GM18858 (cell line): Measurements from ENCODE around the gene KCNMA1.

Source experiments
- ATAC-seq: cut with Tn5 transposase; IDR thresholded peaks from one replicate; pipeline ENCODE4 v1.9.1; 2021; ENCODE audit not compliant: unreplicated experiment

Gene KCNMA1

DNA sequence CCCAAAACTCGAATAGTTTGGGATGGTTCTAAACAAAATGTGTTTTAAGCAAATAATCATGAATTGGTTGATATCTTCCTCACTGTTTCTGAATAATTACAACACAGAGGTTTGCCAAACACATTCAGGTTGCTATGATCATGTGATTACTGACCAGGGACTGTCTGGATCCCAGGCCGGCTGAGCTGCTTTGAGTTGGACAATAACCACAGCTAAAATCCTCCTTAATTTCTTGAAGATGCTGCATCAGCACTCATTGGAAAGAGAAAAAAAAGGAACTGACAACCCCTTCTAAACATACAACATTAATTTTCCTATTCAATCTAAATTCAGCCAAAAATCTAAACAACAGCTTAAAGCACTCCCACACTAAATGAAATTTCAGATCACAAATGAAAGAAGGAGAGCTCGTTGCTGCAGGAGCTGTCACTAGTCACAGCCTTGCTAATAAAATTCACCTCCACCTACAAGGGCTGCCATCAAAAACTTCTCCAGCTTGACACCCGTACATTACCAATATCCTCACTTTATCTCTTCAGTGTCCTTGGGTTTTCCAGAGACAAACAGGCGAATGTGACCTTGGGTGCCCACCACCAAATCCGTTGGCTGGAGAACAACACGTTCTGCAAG is 560.2 kb downstream of the KCNMA1 start:
- ATAC-seq: no peak

- ATAC-seq: no peak
Observed at GRCh38 chr10:77075926-77076325, 561.7 kb downstream of the KCNMA1 start.

GRCh38 chr10:77074104-77074624 is 563.4 kb downstream of the KCNMA1 start:
- ATAC-seq: no peak

GRCh38 chr10:77073663-77073960 is 564.0 kb downstream of the KCNMA1 start:
- ATAC-seq: no peak

DNA sequence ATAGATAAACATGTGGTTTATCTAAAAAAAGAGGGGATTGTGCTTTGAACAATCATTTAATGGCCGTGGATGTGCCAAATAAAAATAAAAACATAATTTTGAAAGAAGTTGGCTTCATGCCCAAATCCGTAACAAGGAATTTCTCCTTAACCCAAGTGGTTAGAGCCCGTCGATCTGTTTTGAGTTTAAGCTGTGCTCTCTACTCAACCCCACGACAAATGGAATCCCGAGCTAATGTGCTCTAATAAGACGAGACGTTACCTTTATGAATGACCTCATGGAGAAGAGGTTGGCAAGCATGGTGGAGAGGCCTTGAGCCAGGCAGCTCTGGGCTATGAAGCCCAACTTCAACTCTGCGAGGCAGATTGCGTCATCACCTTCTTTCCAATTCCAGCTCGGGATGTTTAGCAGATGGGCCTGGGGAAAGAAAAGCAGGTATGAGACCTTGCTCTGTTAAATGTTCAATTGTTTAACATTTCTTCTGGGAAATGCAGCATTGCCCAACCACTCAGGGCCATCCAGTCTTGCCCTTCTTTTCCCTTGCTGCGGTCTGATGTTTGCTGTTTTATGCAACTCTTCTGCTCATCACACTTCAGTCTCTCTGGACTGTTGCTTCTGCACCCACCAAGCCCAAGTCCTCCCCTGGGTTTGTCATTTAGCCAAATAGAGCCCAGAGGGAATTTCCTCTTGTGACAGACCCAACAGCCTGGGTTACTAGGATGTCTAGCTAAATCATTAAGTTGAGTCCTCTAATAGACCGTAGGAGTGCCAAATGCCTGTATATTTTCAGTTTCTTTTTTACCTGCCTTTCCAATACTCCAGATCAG is 564.6 kb downstream of the KCNMA1 start:
- ATAC-seq: no peak

DNA sequence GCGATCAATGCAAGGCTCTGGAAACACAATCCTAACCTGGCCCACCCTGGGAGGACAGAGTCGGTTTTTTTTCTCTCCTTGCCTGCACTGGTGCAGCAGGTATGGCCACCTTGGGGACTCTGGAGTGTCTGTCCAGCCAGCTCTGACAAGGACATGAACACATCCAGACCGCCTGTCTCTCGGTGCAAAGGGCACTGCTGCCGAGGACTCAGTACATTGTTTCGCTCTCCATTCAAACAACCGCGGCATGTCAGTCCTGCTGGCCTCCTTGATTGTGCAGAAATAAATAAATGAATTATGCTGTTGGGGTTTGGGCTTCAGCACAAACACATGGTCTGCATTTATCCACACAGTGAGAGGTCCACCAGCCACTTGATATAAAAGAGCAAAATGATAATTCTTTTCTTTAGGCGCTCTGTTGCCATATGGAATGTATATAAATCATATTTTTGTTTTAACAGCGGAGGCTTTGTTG is 565.2 kb downstream of the KCNMA1 start:
- ATAC-seq: no peak

GRCh38 chr10:77071956-77072355 is 565.7 kb downstream of the KCNMA1 start:
- no peak for ATAC-seq

DNA sequence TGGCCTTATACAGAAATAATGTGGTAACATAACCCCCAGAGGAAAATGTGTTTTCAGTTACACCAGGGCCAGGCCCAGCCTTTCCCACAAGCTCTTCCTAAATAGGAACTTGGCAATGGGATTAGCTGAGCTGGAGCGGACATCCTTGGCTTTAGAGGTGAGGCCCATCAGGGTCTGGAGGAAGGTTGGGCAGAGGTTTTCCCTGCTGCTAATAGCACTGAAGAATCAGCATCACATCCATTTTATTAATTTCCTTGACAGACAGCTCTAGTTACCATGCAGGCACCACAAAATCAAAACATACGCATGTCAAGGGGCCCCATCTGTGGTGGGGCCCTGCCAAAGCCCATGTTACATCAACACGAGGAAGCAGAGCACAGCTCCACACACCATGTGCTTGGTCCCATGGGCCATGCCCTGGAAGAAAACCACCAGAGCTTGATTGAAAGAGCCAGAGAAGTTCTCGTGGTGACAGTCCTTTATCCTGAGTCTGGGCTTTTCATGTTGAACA is 566.6 kb downstream of the KCNMA1 start:
- no peak for ATAC-seq

DNA sequence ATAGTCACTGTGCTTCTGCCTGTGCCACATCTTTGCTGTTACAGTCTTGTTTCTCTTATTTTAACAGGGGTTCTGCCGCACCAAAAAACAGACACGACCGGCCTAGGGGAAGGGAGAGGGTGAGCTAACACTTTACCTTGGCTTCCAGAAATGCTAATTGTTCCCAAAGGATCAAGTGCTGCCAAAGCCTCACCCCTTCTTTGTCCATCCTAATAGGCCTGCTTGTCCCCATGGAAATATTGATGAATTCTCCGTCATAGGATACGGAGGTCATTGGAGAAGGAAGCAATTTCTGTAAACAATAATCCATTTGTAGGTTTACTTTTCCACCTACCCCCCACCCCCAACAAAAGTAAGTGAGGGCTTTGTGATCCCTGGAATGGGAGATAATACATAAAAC is 567.3 kb downstream of the KCNMA1 start:
- ATAC-seq: no peak

GRCh38 chr10:77068969-77069368 is 568.6 kb downstream of the KCNMA1 start:
- no peak for ATAC-seq

DNA sequence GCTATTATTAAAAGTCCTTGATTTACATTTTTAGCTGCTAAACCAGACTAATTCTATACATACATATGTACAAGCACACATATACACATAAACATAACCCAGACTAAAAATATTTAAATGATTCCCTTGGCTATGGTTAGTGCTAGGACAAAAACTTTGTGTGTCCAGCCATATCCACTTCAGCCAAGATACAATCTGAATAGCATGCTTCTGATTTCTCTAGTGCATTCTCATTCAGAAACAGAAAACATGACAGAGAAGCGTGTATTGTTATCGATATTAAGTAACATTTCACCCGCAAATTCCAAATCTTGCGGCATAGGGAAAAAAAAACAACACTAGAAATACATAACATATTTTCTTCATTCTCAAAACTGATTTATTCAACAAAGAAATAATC is 569.3 kb downstream of the KCNMA1 start:
- no peak for ATAC-seq

DNA sequence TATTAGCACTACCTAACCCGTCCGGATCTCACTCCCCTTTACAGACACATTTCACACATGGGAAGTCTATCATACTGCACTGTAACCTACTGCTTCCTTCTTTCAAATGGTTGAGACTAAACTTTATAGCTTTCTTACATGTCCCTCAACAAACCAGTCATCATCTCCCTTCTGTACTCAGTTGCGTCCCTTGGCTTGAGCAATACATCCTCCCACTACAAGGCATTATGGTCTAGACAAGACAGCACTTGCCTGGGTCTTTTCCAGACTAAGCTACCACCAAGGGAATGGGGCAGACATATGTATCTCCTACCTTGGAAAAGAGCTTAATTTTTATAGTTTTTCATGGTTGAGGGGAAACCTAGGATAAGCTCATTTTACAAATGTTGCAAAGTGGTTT is 575.2 kb downstream of the KCNMA1 start:
- ATAC-seq: no peak

GRCh38 chr10:77060913-77061312 is 576.7 kb downstream of the KCNMA1 start:
- ATAC-seq: no peak

DNA sequence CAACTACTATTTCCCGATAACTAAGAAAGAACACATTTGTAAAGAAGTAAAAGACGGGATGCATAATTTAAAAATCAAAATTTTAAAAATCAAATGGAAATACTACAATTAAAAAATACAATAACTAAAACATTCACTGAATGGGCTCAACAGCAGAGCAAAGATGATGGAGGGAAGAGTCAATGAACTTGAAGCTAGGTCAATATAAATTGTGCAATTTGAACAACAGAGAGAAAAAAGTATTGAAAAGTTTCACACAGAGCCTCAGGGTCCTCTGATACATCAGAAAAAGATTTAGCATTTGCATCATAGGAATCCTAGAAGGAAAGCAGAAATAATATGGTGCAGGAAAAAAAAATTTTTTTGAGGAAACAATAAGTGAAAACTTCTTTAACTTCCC is 581.0 kb downstream of the KCNMA1 start:
- no peak for ATAC-seq

- no peak for ATAC-seq
Observed at GRCh38 chr10:77052593-77052992, 585.0 kb downstream of the KCNMA1 start.

- no peak for ATAC-seq
Observed at GRCh38 chr10:77051837-77052236, 585.8 kb downstream of the KCNMA1 start.

- no peak for ATAC-seq
Observed at GRCh38 chr10:77049896-77050295, 587.7 kb downstream of the KCNMA1 start.

GRCh38 chr10:77049146-77049545 is 588.5 kb downstream of the KCNMA1 start:
- no peak for ATAC-seq

- no peak for ATAC-seq
Observed at GRCh38 chr10:77045085-77045484, 592.5 kb downstream of the KCNMA1 start.

- ATAC-seq: no peak
Observed at GRCh38 chr10:77043420-77043763, 594.2 kb downstream of the KCNMA1 start.

DNA sequence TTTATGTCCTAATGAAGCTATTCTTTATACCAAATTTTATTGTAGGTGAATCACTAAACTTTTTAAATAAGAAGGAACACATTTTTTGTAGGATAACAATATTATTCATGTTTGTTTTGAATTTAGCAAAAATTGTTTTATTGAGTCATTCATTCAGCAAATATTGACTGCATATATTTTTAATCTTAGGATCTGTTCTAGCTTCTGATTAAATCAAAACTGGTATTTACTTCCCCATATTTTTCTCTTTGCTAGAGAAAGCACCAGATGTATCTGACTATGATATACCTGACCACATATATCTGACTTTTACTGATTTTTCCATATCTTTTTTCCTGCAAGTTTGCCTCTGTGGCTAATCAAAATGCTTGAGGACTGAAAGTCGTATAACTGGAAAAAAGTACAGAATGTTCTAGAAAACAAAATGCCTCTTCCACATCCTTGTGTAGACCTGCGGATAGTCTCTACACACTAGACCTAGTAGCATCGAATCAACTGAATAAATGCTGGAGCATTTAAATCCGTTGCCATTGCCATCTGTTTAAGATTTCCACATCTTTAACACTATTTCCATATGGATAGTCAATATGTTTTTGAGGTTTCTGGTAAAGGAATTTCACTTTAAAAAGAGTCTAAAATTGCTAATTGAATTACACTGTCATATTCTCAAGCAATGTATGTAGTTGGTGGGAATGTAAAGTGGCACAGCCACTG is 594.7 kb downstream of the KCNMA1 start:
- no peak for ATAC-seq
